Prostate gland (tissue), 2 donors: Measurements from ENCODE around the gene NCOA1. TPM values are rescaled to one million over a fixed set of nuclear protein-coding genes. Genes with fewer than 3 reads are reported as not detected.

ENCODE experiments used
- DNase-seq: peaks from one replicate; pipeline ENCODE4 v3.0.0-alpha.2; 2019; ENCODE audit warnings: low spot score
- H3K27ac ChIP-seq, 2 donors: fragments of 200-600 bp; sonication (generic); 2 replicates each; pipeline ENCODE4 v1.5.1; 2017 to 2019
- H3K27me3 ChIP-seq: fragments of 200-600 bp; sonication (generic); replicated peaks from 2 replicates; pipeline ENCODE4 v1.5.1; 2019; ENCODE audit not compliant: insufficient read depth
- H3K36me3 ChIP-seq, 2 donors: fragments of 200-600 bp; sonication (generic); 1 replicate in 1 of 2; 2 replicates in 1 of 2; pipeline versions ENCODE4 v1.5.1 to v1.8.1; 2017 to 2019
- H3K4me1 ChIP-seq: fragments of 200-600 bp; sonication (generic); replicated peaks from 2 replicates; pipeline ENCODE4 v1.5.1; 2019
- H3K4me3 ChIP-seq, 2 donors: fragments of 200-600 bp; sonication (generic); 2 replicates each; pipeline ENCODE4 v1.5.1; 2017 to 2019
- H3K9me3 ChIP-seq: fragments of 200-600 bp; sonication (generic); 2 replicates; pipeline ENCODE4 v1.5.1; 2017
- CTCF ChIP-seq, 4 experiments: fragments of 200-600 bp in 2 of 4; fragments of 450-650 bp in 2 of 4; sonication (generic) in 2 of 4; IDR thresholded peaks; 1 replicate in 3 of 4; 2 replicates in 1 of 4; pipeline ENCODE4 v1.5.1; 2016 to 2019; ENCODE audit warnings: antibody characterized with exemption in 4 of 4, mild to moderate bottlenecking in 2 of 4, moderate library complexity in 2 of 4
- POLR2A ChIP-seq: fragments of 450-650 bp; IDR thresholded peaks from one replicate; pipeline ENCODE4 v1.6.1; 2016; ENCODE audit warnings: antibody characterized with exemption, mild to moderate bottlenecking
- POLR2AphosphoS5 ChIP-seq: sonication (generic); formaldehyde crosslinking; IDR thresholded peaks from one replicate; pipeline ENCODE4 v1.6.1; 2017; ENCODE audit warnings: antibody characterized with exemption
- WGBS: methylation state at CpG from one replicate; pipeline ENCODE4 v1.1.5; 2018; 5-methylcytosine and 5-hydroxymethylcytosine counted together
- intact Hi-C: fragments of 100-400 bp; cut with DNase I; formaldehyde crosslinking; loops from one replicate; pipeline ENCODE4 v1.14.2; 2022
- total RNA-seq, 2 donors: library from RNA; depleted of rRNA; stranded (reverse); fragments of >200 nt; gene quantifications; one replicate each; pipeline ENCODE4 v1.1.0, GENCODE V29; 2016

Gene NCOA1
- total RNA-seq, 2 donors from 2014 or later: 24.9 to 72.4 TPM

GRCh38 chr2:24650997-24651642 lies 160.1 kb downstream of the NCOA1 start:
- Histone ChIP-seq H3K4me1 (no peaks in the 10 kb centered on the region), H3K36me3 (no peaks in the 10 kb centered on the region), H3K9me3 (no peaks in the 10 kb centered on the region), H3K27ac (no peak overlapping the region), H3K4me3 (no peak overlapping the region), H3K27me3 (no peaks in the 10 kb centered on the region)
- intact Hi-C loops: no loop called here
- DNase-seq: no peak
- no peak for TF ChIP-seq CTCF (IDR thresholded peaks at IDR 0.05)
- no peak for TF ChIP-seq POLR2A
- TF ChIP-seq POLR2AphosphoS5: no peak

GRCh38 chr2:24651643-24652003 lies 160.6 kb downstream of the NCOA1 start:
- DNase-seq: no peak
- Histone ChIP-seq H3K36me3 (no peaks in the 10 kb centered on the region), H3K4me3 (no peak overlapping the region), H3K27me3 (no peaks in the 10 kb centered on the region), H3K4me1 (no peaks in the 10 kb centered on the region), H3K9me3 (no peaks in the 10 kb centered on the region), H3K27ac (no peak overlapping the region)
- TF ChIP-seq POLR2AphosphoS5 (no peak), CTCF (IDR thresholded peaks at IDR 0.05) (no peak), POLR2A (no peak)
- intact Hi-C loops: no loop called here

- Histone ChIP-seq H3K9me3 (no peaks in the 10 kb centered on the region), H3K27me3 (no peaks in the 10 kb centered on the region), H3K36me3 (no peaks in the 10 kb centered on the region), H3K4me1 (no peaks in the 10 kb centered on the region), H3K27ac (no peak overlapping the region), H3K4me3 (no peak overlapping the region)
- intact Hi-C loops: no loop called here
- TF ChIP-seq POLR2A: no peak
- no peak for TF ChIP-seq POLR2AphosphoS5
- TF ChIP-seq CTCF (IDR thresholded peaks at IDR 0.05): no peak
- DNase-seq: no peak
- 97% methylated on average over 3 of the region's 3 CpGs for WGBS
Observed at GRCh38 chr2:24652265-24653182, 161.5 kb downstream of the NCOA1 start.

- DNase-seq: no peak
- no peak overlapping the region for H3K27ac ChIP-seq
- H3K4me3 ChIP-seq: no peak overlapping the region
- intact Hi-C loops: no loop called here
- H3K36me3 ChIP-seq: no peaks in the 10 kb centered on the region
- 84% methylated on average over 2 of the region's 2 CpGs for WGBS
- H3K9me3 ChIP-seq: no peaks in the 10 kb centered on the region
- no peaks in the 10 kb centered on the region for H3K4me1 ChIP-seq
- no peaks in the 10 kb centered on the region for H3K27me3 ChIP-seq
- no peak for TF ChIP-seq POLR2A
- TF ChIP-seq CTCF (IDR thresholded peaks at IDR 0.05): no peak
- TF ChIP-seq POLR2AphosphoS5: no peak
Observed at GRCh38 chr2:24657818-24658217, 166.8 kb downstream of the NCOA1 start.
